DND-41 (cell line): ENCODE results near the gene LYSMD3.

Experiments
- ATAC-seq: fragments of 200-7000 bp; cut with Tn5 transposase; 3 replicates; pipeline ENCODE4 v1.9.1; 2021; ENCODE audit warnings: low read depth; ENCODE audit not compliant: insufficient read depth
- DNase-seq: peaks from one replicate; pipeline ENCODE4 v3.0.0-alpha.2; 2020
- H2AFZ ChIP-seq: 2 replicates; pipeline ENCODE4 v1.6.0; 2012; ENCODE audit warnings: low read depth, low read length
- H3K27ac ChIP-seq: 2 replicates; pipeline ENCODE4 v1.5.1; 2012; ENCODE audit warnings: low read length, inconsistent platforms
- H3K27me3 ChIP-seq: fragments of 200-600 bp; sonication (generic); 2 replicates; pipeline ENCODE4 v1.6.0; 2012; ENCODE audit warnings: low read length, mild to moderate bottlenecking, inconsistent platforms; ENCODE audit not compliant: insufficient read depth, poor library complexity
- H3K36me3 ChIP-seq: 2 replicates; pipeline ENCODE4 v1.5.1; 2012; ENCODE audit warnings: low read length, inconsistent platforms; ENCODE audit not compliant: insufficient read depth
- H3K4me1 ChIP-seq: 2 replicates; pipeline ENCODE4 v1.5.1; 2012; ENCODE audit warnings: mild to moderate bottlenecking, low read length; ENCODE audit not compliant: insufficient read depth
- H3K4me2 ChIP-seq: 2 replicates; pipeline ENCODE4 v1.6.0; 2012; ENCODE audit warnings: mild to moderate bottlenecking, moderate library complexity, low read length, inconsistent platforms; ENCODE audit not compliant: insufficient read depth
- H3K4me3 ChIP-seq, 2 experiments: fragments of 200-600 bp in 1 of 2; shearing (Covaris generic) in 1 of 2; 2 replicates each; pipeline ENCODE4 v1.5.1; 2012 to 2016; ENCODE audit warnings: inconsistent platforms in 2 of 2, low read length in 2 of 2, mild to moderate bottlenecking in 2 of 2, low read depth in 1 of 2, moderate library complexity in 1 of 2
- H3K79me2 ChIP-seq: 2 replicates; pipeline ENCODE4 v1.6.0; 2012; ENCODE audit warnings: low read length, inconsistent platforms; ENCODE audit not compliant: insufficient read depth
- H3K9ac ChIP-seq: 2 replicates; pipeline ENCODE4 v1.6.0; 2012; ENCODE audit warnings: low read depth, mild to moderate bottlenecking, inconsistent platforms, low read length, moderate library complexity
- H3K9me3 ChIP-seq: 2 replicates; pipeline ENCODE4 v1.5.1; 2012; ENCODE audit warnings: low read length, moderate library complexity, mild to moderate bottlenecking, inconsistent platforms; ENCODE audit not compliant: insufficient read depth, severe bottlenecking
- H4K20me1 ChIP-seq: 2 replicates; pipeline ENCODE4 v1.6.0; 2012; ENCODE audit warnings: low read length; ENCODE audit not compliant: insufficient read depth
- CTCF ChIP-seq: IDR thresholded peaks from 2 replicates; pipeline ENCODE4 v1.5.1; 2012; ENCODE audit warnings: borderline replicate concordance, low read length, moderate library complexity, mild to moderate bottlenecking; ENCODE audit not compliant: poor library complexity, severe bottlenecking; ENCODE audit errors: extremely low read depth
- EZH2 ChIP-seq: IDR thresholded peaks from 3 replicates; pipeline ENCODE4 v1.6.1; 2012; ENCODE audit warnings: borderline replicate concordance, low read depth, mild to moderate bottlenecking, moderate library complexity, low read length, inconsistent platforms; ENCODE audit not compliant: severe bottlenecking

Gene LYSMD3

GRCh38 chr5:90506221-90506620 lies 23.2 kb downstream of the LYSMD3 start:
- H3K36me3 ChIP-seq: no peaks in the 10 kb centered on the region; the same call in 1 of the 2 replicates

GRCh38 chr5:90504743-90505142 lies 24.6 kb downstream of the LYSMD3 start:
- H3K36me3 ChIP-seq: no peaks in the 10 kb centered on the region; the same call in 1 of the 2 replicates
- H2AFZ ChIP-seq: no peak overlapping the region
- H3K9ac ChIP-seq: no peak overlapping the region
- no peaks in the 10 kb centered on the region for H3K4me1 ChIP-seq
- ATAC-seq: no peak
- no peaks in the 10 kb centered on the region for H3K27me3 ChIP-seq
- no peak overlapping the region for H3K27ac ChIP-seq
- H3K4me3 ChIP-seq: no peak overlapping the region
- H4K20me1 ChIP-seq: no peaks in the 10 kb centered on the region
- no peak overlapping the region for H3K4me2 ChIP-seq
- no peaks in the 10 kb centered on the region for H3K79me2 ChIP-seq
- TF ChIP-seq CTCF (no peak), EZH2 (no peak)
- H3K9me3 ChIP-seq: no peaks in the 10 kb centered on the region
- no peak for DNase-seq

More at GRCh38 chr5:90506221-90506620, 23.2 kb downstream of the LYSMD3 start:
- Histone ChIP-seq H3K27ac (no peak overlapping the region), H3K4me3 (no peak overlapping the region), H3K27me3 (no peaks in the 10 kb centered on the region), H3K9ac (no peak overlapping the region), H3K4me1 (no peaks in the 10 kb centered on the region), H2AFZ (no peak overlapping the region), H4K20me1 (no peaks in the 10 kb centered on the region), H3K9me3 (no peaks in the 10 kb centered on the region), H3K79me2 (no peaks in the 10 kb centered on the region), H3K4me2 (no peak overlapping the region)
- ATAC-seq (no peak), DNase-seq (no peak)
- TF ChIP-seq EZH2: no peak
- no peak for TF ChIP-seq CTCF

GRCh38 chr5:90503596-90503995 lies 25.8 kb downstream of the LYSMD3 start:
- H4K20me1 ChIP-seq: no peaks in the 10 kb centered on the region
- H3K27me3 ChIP-seq: no peaks in the 10 kb centered on the region
- peaks cover 3% of the 10 kb centered on the region; the same call in 1 of the 2 replicates for H3K36me3 ChIP-seq
- H3K4me3 ChIP-seq: no peak overlapping the region
- TF ChIP-seq CTCF (no peak), EZH2 (no peak)
- H3K4me2 ChIP-seq: no peak overlapping the region
- no peak overlapping the region for H3K27ac ChIP-seq
- no peaks in the 10 kb centered on the region for H3K79me2 ChIP-seq
- no peaks in the 10 kb centered on the region for H3K9me3 ChIP-seq
- DNase-seq (no peak), ATAC-seq (no peak)
- H3K9ac ChIP-seq: no peak overlapping the region
- no peaks in the 10 kb centered on the region for H3K4me1 ChIP-seq
- no peak overlapping the region for H2AFZ ChIP-seq

- Histone ChIP-seq H3K36me3 (peaks cover 16% of the 10 kb centered on the region; the same call in 1 of the 2 replicates), H3K79me2 (no peaks in the 10 kb centered on the region), H3K9ac (no peak overlapping the region), H3K27me3 (no peaks in the 10 kb centered on the region), H3K4me3 (no peak overlapping the region), H3K4me1 (no peaks in the 10 kb centered on the region), H2AFZ (no peak overlapping the region), H3K9me3 (no peaks in the 10 kb centered on the region), H4K20me1 (no peaks in the 10 kb centered on the region), H3K27ac (no peak overlapping the region), H3K4me2 (no peak overlapping the region)
- ATAC-seq (no peak), DNase-seq (no peak)
- TF ChIP-seq CTCF (no peak), EZH2 (no peak)
Measured at GRCh38 chr5:90495146-90495545, 34.2 kb downstream of the LYSMD3 start.
